HG03280 (cell line): ENCODE data around the gene ZNF738.
A peak's percentile ranks its signal among the peaks of the same experiment; 100 is the strongest.
"Not testable (repeated sequence)": the region's sequence is repeated elsewhere in the genome, so short reads cannot be mapped to it uniquely, and the experiment has no call there.

ENCODE experiments used
- ATAC-seq: cut with Tn5 transposase; IDR thresholded peaks from one replicate; pipeline ENCODE4 v1.9.1; 2021; ENCODE audit warnings: mild to moderate bottlenecking, moderate library complexity; ENCODE audit not compliant: unreplicated experiment

Gene ZNF738

GRCh38 chr19:21358768-21359451, at the start of gene ZNF738:
Gene ZNF738 (plus strand): TSS chr19:21359000. CDS start chr19:21359141, 141 bp downstream.
- peak; percentile 95 for ATAC-seq

- not testable (repeated sequence) for ATAC-seq
Observed at GRCh38 chr19:21312807-21313206, 46.0 kb upstream of the ZNF738 start.

GRCh38 chr19:21314676-21315075, 44.1 kb upstream of the ZNF738 start:
- ATAC-seq: no peak

- ATAC-seq: no peak
Observed at GRCh38 chr19:21317821-21318220, 41.0 kb upstream of the ZNF738 start.

DNA sequence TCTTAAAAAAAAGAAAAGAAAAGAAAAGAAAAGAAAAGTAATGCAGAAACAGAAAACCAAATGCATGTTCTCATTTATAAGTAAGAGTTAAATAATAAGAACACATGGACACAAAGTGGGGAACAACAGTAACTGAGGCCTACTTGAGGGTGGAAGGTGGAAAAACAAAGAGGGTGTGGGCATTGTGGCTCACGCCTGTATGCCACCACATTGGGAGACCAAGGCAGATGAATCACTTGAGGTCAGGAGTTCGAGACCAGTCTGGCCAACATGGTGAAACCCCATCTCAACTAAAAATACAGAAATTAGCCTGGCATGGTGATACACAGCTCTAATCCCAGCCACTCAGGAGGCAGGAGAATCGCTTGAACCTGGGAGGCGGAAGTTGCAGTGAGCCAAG, 37.7 kb upstream of the ZNF738 start:
- ATAC-seq: no peak

- ATAC-seq: no peak
Observed at GRCh38 chr19:21321996-21322395, 36.8 kb upstream of the ZNF738 start.

- ATAC-seq: no peak
Observed at GRCh38 chr19:21322528-21322927, 36.3 kb upstream of the ZNF738 start.

- ATAC-seq: no peak
Observed at GRCh38 chr19:21323000-21323399, 35.8 kb upstream of the ZNF738 start.

GRCh38 chr19:21326169-21326568, 32.6 kb upstream of the ZNF738 start:
- no peak for ATAC-seq

DNA sequence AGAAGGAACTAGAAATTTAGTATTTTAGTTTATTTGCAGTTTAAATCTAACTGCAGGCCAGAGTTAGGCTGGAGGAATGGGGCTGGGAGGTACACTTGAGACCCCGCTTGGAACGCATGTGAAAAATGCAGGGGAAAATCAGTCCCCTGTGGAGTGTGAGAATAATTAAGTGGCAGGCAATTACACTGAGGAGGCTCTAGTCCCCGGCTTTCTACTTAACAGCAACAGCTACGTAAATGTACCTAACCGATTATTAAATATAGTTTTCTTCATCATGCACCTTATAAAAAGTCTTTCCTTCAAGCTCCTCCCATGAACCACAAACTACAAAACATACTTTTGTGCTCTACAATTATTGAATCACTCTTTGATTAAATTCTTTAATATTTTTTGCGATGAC, 30.4 kb upstream of the ZNF738 start:
- ATAC-seq: no peak

- ATAC-seq: peak; percentile 99
Observed at GRCh38 chr19:21328885-21329605, 29.8 kb upstream of the ZNF738 start, which contains the start of gene ZNF708. Gene ZNF708 (minus strand): TSS chr19:21329410. CDS start chr19:21329212, 198 bp downstream.

DNA sequence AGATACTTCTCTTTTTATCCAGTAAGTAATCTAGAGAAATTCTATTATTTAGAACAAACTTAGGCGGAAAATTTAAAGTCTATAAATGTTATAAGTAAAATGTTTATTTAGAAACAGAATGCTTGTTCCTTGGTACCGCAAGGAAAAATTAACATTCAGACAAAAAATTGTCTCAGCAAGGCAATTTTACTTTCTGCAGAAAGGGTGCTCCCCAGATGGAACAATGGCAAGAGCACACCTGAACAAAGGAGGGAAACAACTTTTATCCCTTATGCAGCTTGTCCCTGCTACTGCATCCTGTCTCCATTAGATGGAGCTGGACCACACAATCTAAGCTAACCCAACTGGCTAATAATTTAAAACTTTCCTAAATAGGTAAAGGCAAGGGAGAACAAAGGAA, 23.1 kb upstream of the ZNF738 start:
- no peak for ATAC-seq

- not testable (repeated sequence) for ATAC-seq
Observed at GRCh38 chr19:21344841-21345240, 14.0 kb upstream of the ZNF738 start.

DNA sequence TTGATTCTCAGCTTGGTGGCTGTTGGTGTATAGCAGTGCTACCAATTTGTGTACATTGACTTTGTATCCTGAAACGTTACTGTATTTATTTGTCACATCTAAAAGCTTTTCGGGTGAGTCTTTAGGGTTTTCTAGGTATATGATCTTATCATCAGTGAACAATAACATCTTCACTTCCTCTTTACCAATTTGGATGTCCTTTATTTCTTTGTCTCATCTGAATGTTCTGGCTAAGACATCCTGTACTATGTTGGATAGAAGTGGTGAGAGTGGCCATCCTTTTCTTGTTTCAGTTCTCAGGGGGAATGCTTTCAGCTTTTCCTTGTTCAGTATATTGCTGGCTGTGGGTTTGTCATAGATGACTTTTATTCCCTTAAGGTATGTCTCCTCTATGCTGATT, 6.0 kb upstream of the ZNF738 start:
- ATAC-seq: no peak

DNA sequence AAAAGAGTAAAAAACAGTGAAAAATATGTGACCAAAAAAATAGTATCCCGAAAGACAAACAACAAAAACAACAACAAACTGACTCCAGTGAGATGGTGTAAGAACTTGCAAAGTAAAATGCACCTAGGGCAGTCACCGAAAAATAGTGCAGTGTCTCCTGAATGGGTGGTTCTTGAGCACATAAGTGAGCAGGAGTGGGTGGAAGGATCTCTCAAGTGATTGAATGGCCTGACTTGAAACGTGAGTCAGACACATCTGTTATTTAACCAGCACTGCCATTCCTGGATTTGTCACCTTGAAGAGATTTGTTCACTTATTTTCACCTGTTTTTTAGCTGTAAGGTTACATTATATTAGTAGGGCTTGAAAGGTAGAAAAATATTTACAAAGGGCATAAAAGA, 3.5 kb downstream of the ZNF738 start:
- no peak for ATAC-seq

- no peak for ATAC-seq
Observed at GRCh38 chr19:21383980-21384582, 25.3 kb downstream of the ZNF738 start.

DNA sequence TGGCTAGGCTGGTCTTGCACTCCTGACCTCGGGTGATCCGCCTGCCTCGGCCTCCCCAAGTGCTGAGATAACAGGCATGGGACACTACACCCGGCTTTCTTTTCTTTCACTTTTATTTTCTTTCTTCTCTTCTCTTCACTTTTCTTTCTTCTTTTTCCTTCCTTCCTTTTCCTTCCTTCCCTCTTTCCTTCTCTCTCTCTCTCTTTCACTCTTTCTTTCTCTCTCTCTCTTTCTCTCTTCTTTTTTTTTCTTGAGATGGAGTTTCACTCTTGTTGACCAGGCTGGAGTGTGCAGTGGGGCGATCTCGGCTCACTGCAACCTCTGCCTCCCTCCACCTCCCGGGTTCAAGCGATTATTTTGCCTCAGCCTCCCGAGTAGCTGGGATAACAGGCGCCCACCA, 37.3 kb downstream of the ZNF738 start:
- no peak for ATAC-seq

GRCh38 chr19:21396893-21397572, 38.2 kb downstream of the ZNF738 start, which contains the start of gene ZNF493:
Gene ZNF493 (plus strand): TSS chr19:21397133. CDS start chr19:21397238, 105 bp downstream.
- ATAC-seq: peak; percentile 100

- no peak for ATAC-seq
Observed at GRCh38 chr19:21398851-21399250, 40.1 kb downstream of the ZNF738 start.

- no peak for ATAC-seq
Observed at GRCh38 chr19:21402303-21402985, 43.6 kb downstream of the ZNF738 start.

DNA sequence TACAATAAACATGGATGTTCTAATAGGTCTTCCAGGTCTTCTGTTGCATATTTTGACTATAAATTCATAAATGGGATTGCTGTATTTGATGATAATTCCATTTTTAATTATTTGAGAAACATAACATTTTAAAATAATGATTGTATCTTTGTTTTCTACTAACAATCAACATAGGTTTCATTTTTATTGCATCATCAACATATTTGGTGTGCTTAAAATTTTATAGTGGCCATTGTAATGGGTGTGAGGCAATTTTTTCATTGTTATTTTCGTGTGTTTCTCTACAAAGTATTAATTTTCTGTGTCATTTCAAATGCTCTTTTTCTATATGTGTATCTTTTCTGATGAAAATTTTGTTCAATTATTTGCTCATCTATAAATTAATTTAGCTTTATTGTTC, 51.4 kb downstream of the ZNF738 start:
- ATAC-seq: no peak
